HG02759 (cell line): ENCODE results near the gene ALX4.

Experiments
- ATAC-seq: cut with Tn5 transposase; IDR thresholded peaks from one replicate; pipeline ENCODE4 v1.9.1; 2021; ENCODE audit warnings: mild to moderate bottlenecking, moderate library complexity; ENCODE audit not compliant: unreplicated experiment

Gene ALX4

DNA sequence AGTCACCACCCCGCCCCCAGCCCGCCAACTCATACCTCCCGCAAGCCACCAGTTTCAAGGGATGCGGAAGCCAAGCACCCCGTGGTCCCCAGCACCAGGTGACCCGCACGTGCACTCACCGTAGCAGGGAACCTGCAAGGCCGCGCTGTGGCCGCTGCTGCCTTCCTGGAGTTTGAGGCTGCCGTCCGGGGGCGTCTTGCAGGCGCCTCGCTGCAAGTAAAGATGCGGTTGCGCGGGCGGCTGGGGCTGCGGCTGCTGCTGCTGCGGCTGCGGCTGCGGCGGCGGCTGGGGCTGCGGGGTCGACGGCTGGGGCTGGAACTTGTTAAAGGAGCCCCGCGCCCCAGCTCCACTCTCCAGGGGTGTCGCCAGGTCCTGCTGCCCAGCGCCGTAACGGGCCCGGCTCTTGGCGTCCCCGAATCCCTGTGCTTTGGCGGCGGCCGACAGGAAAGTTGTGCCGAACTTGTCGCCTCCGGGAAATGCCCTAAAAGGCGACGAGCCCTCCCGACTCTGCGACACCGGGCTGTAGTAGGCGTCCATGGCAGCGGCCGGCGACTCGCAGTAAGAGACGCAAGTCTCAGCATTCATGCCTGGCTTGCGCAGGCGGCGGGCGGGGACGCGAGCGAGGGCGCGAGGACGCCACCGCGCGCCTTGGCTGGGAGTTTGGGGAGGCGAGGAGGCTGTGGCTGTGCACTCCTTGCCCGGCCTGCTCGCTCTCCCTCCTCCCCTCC is at the start of gene ALX4:
Gene ALX4, minus strand, starts transcription at position 662 of the 728 bp plus-strand sequence. Its CDS starts 77 bp downstream, at position 585.
- ATAC-seq, result no peak

DNA sequence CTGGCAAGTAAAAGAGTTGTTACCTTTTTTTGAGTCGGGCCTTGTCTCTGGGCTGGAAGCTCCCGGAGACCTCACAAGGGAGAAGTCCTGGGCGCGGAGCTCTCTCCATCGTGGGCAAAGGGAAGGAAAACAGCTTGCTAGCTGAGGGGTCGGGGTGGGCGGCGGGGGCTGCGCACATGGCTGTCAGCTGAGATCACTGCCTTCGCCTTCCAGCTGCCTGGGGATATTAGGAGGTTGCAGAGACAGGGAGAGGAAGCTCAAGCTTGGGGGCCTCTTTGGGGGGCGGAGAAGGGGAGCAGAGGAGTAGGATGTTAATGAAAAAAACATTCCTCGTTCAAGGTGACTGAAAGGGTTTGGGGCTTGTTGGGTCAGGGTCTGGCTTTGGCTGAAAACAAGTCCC is 49.2 kb upstream of the ALX4 start:
- no peak for ATAC-seq

DNA sequence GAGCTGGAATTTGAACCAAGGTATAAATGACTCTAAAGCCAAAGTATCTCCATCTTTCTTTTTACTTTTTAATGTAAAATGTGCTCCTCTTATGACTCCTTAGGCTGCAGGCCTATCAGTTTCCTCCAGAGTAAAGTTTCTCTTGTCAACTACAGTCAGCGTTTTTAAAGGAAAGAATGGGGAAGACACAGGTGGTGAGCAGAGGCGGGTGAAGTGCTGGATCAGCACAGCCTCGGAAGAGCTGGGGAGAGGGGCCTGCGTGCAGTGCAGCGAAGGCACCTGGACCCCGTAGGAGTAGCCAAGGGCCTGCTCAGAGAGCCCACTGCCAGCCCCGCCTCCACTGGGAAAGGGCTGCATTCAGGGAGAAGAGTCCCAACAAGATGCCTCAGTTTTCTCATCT is 48.8 kb upstream of the ALX4 start:
- ATAC-seq, result no peak

DNA sequence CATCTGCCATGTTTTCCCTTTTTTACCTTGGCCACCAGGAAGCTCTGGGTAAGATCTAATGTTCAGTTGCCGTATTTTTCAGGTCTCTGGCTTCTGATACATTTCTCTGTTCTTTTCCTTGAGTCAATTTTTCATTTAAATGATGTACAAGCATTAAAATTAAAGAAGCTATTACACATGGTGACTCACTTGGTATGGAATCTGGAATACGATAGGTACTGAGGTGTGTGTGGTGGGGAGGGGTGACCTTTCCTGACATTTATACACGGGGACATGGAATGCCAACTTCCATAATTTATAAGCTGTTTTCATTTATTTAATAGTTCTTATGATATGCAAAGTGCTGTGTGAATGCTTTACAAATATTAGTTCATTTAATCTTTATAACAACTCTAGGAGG is 47.8 kb upstream of the ALX4 start:
- no peak for ATAC-seq

DNA sequence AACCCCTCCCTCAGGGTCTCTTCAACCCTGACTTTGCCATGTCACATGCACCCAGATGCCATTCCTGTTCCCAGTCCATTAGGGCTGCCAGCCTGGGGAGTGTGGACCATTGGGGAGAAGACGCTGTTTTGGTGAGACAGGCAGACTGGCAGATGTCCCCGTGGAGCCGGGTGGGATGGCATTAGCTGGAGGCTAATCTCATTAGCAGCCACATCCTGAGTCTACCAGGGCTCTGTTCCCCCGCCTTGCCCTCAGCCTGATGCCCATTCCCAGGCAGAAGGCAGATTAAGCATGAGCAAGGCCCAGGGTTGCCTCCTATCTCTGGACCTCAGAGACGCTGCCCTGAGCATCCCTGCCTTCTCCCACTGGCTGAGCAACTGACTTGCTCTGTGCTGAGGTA is 46.4 kb upstream of the ALX4 start:
- no peak for ATAC-seq

DNA sequence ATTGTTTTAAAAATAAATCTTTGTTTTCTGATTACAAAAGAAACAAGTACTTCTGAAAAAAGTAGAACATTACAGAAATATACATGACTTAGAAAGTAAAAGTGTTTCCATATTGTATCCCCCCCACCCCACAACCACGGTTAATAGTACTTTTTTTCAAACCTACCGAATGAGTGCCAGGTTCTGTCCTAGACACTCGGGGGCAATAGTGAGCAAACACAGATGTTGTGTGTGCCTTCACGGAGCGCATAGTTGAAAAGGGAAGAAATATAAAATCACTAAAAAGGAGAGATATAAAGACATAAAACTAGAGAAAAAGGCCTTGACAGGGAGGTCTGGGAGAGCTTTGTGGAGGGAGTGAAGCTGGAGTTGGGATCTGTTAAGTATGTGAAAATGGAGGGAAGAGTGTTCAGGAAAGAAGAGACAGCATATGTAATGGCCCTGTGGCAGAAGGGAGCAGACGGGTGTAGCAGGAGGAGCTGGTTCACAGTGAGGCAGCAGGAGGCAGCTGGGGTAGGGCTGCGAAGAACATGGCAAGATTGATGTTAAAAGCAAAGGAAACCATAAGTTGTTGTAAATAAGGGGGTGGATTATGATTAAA is 42.1 kb upstream of the ALX4 start:
- no peak for ATAC-seq

DNA sequence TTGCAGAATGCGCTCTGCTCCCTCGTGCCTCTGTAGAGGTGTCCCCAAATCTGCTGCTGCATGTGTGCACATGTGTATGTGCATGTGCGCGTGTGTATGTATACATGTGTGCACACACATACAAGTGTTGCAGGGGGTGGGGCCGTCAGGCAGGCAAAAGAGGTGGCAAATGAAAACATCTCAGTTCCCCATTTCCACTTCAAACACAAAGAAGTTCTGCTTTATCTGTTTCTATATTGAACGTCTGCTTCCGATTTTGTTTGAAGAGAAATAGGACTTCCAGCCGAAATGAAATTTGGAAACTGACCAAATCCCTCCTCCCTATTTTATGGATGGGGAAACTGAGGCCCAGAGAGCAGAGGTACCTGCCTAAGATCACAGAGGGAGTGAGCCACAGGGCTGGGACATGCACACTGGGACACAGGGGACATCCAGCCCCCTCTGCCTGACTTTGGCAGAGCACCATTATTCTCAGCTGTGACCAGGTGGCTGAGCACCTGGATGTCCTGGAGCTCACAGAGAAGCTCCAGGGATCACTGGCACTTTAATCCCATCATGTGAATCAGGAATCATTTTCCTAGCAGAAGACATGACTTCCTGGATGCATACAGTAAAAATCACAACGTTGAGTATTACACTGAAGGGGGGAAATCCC is 41.2 kb upstream of the ALX4 start:
- peak; percentile 83 for ATAC-seq

DNA sequence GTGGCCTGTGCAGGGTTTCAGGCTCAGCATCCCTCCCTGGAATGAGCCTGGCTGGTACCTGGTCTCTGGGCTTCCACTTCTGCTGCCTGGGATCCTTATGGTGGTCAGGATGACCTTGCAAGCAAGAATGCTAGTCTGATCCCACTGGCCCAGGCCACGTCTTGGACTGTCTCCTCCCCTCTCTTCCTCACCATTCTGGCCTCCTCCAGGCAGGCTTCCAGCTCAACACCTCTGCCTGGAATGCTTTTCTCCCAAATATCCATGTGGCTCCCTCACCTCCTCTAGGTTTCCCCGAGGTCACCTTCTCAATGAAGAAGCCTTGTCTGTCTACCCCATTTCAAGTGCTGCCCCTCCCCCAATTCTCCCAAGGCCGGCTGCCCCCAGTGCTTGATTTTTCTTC is 39.4 kb upstream of the ALX4 start:
- ATAC-seq, result no peak

DNA sequence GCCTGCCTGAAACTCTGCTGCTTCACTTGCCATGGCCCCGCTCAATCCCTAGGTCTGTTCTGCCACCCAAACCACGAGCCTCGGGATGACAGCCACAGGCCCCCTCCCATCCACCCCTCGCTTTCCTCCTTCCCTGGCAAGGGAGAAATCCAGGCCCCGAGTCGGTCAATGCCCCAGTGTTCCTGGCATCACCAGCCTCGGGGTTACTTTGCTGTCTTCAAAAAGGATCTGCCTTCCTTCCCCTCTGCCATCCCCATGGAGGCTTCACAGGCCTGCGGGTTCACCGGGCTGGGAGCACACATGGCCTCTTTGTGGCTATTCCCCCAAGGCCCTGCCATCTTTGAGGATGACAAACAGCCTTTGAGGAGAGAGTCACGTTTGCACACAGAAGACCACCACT is 38.8 kb upstream of the ALX4 start:
- no peak for ATAC-seq

DNA sequence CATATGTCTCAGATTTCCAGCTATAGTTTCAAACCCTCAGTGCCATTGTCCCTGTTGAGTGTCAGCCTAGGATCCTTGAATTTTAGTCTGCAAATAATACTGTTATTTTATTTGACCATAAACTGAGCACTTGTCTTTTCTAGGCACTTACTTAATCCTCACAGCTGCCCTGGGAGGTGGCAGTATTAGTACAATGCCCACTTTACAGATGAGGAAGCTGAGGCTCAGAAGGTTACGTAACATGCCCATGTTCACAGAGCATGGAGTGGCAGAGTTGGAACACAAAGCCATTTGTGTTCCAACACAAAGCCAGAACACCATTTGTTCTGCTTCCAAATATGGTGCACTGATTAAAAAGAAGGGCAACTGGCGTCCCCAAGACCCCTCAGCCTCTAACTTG is 38.2 kb upstream of the ALX4 start:
- no peak for ATAC-seq

DNA sequence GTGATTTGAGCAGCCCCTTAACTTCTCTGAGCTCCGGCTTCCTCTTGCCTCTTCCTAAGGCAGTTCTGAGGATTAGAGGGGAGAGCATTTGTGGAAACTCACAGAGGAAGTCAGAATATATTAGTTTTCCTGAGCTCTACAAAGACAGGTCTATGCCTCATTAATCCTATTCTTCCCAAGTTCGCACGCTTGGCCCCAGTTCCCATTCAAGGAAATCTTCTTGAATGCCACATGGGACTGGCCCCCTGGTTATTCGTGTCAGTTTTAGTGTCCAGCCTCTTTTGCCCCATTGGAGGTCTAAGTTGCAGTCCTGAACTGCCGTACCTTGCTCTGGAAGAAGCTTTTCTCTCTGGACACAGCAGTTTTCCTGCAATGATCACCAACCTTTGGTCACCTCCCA is 37.6 kb upstream of the ALX4 start:
- no peak for ATAC-seq

DNA sequence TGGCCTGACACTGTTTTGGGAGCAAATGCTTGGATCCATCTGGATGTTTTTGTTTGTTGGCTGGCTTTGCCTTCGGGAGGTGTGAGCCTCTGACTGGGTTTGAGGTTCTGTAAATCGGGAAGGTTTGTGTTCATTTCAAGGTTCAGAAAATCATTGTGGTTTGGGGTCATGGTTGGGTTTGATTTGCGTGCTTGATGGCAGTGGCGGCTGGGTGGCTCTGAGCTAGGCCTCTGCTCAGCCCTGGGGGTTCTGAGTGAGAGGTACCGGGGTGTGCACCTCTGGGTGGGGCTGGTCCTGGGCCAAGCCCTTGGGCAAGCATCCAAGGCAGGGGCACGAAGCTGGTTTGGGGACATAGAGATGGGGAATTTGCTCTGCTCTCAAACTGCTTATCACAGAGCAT is 37.0 kb upstream of the ALX4 start:
- ATAC-seq, result no peak

DNA sequence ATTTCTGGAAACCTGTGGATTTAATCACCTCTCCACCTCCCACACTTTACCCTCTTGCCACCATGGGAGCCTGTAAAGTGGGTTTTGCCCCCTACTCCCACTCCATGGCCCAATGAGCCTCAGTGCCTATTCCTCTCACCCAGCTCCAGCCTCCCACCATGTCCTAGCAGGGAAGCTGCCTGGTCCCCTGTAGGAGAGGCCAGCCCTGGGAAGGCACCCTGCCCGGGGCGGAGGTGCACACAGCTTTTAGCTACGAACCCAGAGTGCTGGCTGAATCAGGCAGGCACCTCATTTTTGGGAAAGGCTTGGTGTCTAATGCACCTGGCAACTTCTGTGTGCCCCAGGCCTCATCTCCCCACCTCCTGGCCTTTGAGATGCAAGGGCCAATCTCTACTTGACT is 35.8 kb upstream of the ALX4 start:
- ATAC-seq, result no peak

DNA sequence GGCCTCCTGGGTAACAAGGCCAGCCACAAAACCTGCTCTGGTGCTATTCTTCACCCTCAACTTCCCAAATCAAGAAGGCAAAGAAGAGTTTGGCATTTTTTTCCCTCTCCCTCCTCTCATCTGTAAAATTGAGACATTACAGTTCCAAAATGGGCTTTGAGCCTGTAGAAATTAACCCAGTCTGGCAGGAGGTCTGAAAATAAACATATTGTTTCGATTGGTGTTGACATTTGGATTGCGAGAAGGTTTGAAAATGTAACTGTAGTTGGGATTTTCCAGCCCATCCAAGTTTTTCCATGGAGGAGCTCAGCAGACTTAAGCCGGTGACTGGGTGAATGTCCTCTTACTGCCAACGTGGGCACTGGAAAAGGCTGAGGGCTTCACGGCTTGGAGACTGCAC is 35.0 kb upstream of the ALX4 start:
- ATAC-seq, result no peak

DNA sequence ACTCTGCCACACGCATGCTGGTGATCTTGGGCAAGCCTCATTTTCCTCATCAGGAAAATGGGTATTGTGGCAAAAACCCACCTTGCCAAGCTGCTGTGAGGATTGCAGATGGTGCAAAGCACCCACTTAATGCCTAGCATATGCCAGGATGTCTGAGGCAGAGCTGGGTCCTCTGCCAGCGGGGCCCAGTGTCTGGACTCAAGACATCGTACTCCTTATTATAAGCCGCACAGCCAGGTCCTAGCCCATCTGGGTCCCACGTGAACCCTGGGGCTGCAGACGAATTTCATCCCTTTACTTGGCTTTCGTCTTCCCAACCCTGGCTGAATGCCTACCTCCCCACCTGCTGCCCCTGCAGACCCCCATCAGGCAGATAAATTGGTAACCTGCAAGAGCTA is 34.5 kb upstream of the ALX4 start:
- no peak for ATAC-seq

DNA sequence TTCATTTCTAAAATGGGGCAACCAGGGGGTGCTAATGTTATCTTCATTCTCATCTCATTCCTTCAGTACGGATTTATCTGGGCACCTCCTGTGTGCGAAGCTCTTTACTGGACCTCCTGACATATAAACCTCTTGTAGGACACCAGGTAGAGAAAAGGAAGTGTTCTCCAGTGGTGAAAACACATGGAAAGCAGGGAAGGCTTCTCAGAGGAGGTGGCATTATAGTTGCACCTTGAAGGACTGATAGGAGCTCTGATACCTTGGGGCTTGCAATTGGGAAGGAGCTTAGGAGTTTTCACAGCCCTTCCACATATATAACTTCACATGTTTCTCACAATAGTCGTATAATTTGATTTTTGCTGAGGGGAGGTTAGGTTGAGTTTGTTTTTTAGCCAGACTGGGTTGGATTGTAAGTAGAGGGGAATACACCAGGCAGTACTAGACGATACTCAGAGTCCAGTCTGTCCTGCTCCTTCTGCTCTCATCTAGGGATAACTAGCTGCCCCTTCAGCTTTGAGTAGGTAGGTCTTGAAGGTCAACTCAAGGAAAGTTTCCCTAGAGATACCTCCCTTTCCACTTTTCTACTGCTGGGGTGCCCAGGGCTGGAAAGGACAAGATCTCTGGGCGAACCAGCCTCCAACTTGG is 34.0 kb upstream of the ALX4 start:
- ATAC-seq, result no peak

DNA sequence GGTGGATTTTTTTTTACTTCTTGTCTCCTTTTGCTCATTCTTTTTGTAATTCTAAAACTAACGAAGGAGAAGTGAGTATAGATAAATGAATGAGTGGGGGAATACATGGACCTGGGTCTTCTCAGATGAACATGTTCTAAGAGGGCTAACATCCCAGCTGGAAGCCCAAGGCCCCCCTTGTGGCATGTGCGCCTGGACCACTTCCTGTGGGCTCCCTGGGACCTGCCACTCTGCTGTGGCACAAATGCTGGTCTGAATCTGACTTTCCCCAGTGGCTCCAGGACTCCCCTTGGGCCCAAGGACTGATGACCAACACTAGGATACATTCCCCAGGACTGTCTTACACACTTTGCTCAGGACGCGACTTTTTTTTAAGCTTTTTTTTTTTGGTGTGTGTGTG is 32.7 kb upstream of the ALX4 start:
- no peak for ATAC-seq

DNA sequence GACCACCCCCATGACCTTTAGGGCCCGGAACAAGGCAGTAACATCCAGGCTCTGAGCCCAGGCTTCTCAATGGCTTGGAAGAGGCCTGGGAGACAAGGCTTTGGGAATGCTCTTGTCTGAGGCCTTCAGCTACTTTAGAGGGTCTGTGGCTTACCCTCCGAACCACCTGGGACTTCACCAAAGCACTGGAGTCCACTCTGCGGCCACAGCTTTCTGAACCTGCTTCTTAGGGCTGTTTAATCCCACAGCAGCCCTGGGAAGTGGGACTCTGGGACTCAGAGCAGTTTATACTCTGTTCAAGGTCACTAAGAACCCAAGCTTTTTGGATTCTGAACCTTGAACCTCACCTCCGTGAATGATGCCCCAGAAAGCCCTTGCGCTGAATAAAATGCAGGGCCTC is 30.7 kb upstream of the ALX4 start:
- ATAC-seq, result no peak

DNA sequence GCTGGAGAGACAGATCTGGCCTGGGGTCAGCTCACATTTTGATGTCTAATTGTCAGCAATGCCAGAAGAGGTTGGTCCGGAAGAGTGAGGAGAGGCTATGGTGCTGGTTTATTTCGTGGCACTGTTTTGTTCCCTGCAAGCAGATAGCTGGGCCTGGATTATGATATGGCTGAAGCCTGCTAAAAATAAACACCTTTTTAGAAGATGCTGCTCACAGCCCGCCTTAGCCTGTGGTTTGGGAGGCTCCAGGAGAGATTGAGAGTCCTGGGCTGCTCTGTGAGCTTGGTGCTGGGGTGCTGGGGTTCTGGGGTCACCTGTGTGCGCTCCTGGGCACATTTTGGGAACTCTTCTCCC is 29.6 kb upstream of the ALX4 start:
- no peak for ATAC-seq

DNA sequence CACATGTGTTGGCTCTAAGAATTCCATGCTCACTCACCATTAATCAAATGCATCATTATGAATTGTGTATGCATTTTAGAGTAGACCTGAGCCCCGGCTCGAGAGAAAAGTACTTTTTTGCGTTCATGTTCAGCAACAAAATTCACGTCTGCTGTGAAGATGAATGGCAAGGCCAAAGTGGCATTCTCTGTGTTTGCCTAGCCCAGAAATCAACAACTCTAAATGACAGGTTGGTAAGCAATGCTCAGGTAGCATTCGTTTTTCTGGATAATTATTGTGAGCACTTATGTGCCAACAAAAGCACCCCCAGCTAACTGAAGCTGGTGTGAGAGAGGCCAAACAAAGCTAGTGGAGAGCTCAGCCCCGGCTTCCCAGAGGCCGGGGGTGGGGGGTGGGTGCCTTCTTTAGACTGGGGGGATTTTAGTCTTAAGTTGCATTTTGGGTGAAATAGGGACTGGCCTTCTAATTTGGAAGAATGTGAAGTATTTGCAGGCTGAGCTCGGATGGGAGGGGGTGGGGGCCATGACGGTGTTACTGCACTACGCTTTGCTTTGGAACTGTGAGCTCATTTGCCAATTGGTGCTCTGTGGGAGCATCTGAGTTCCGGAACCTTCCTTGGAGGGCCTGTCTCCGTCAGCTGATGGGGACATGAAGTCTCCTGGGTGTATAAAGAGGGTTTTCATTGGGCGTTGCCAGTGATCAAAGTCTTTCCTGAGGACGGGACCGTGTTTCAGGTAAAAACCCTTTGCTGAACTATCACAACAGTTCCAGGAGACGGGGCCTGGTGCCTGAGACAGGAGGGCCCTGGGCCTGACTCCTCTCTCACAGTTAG is 29.0 kb upstream of the ALX4 start:
- no peak for ATAC-seq

DNA sequence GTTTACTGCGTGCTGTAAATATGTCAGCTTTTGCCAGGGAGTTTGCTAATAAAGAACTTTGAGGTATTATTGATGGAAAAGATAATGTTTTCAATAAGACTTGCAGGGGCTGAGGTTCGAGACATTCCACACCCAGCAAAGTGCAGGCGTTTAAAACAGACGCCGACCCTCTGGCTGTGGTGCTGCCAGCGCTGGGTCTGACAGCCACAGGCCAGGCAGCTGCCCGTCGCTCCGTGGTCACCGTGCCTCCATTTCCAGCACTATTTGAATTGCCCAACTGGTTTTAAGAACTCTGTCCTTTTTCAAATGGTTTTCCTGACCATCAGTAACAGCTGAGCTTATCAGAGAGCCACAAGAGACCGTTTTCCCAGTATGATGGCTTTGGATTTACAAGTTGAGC is 28.1 kb upstream of the ALX4 start:
- ATAC-seq, result no peak
